ENCODE results near the gene CASZ1.

The CASZ1 gene

GRCh38 chr1:10717296-10718082, 79.0 kb downstream of the CASZ1 start:
- H3K27ac Mint-ChIP-seq: no peak overlapping the region
- peaks cover 5 to 8% of the 10 kb centered on the region in 2 donors for H3K4me1 Mint-ChIP-seq
- H3K9me3 Mint-ChIP-seq: no peaks in the 10 kb centered on the region
- no peak for DNase-seq
- H3K27me3 Mint-ChIP-seq: peaks cover 28 to 32% of the 10 kb centered on the region in 2 donors
- no peak overlapping the region for H3K4me3 Mint-ChIP-seq
- H3K36me3 Mint-ChIP-seq: no peaks in the 10 kb centered on the region
- no peak for ATAC-seq (replicated peaks)

GRCh38 chr1:10716840-10717239, 79.6 kb downstream of the CASZ1 start:
- no peak for ATAC-seq (replicated peaks)
- Mint-ChIP-seq H3K9me3 (no peaks in the 10 kb centered on the region), H3K27me3 (peaks cover 28 to 32% of the 10 kb centered on the region in 2 donors), H3K27ac (no peak overlapping the region), H3K4me1 (peaks cover 5 to 8% of the 10 kb centered on the region in 2 donors), H3K36me3 (no peaks in the 10 kb centered on the region), H3K4me3 (no peak overlapping the region)
- DNase-seq: no peak

GRCh38 chr1:10714337-10715114, 81.9 kb downstream of the CASZ1 start:
- H3K27ac Mint-ChIP-seq: no peak overlapping the region
- peaks cover 28 to 31% of the 10 kb centered on the region in 2 donors for H3K27me3 Mint-ChIP-seq
- DNase-seq: no peak
- peaks cover 5 to 8% of the 10 kb centered on the region in 2 donors for H3K4me1 Mint-ChIP-seq
- H3K36me3 Mint-ChIP-seq: no peaks in the 10 kb centered on the region
- no peaks in the 10 kb centered on the region for H3K9me3 Mint-ChIP-seq
- no peak for ATAC-seq (replicated peaks)
- H3K4me3 Mint-ChIP-seq: no peak overlapping the region

- DNase-seq (no peak), ATAC-seq (replicated peaks) (no peak)
- Mint-ChIP-seq H3K27me3 (peaks cover 28 to 33% of the 10 kb centered on the region in 2 donors), H3K4me1 (peaks cover 5 to 8% of the 10 kb centered on the region in 2 donors), H3K9me3 (no peaks in the 10 kb centered on the region), H3K27ac (no peak overlapping the region), H3K36me3 (no peaks in the 10 kb centered on the region), H3K4me3 (no peak overlapping the region)
Observed at GRCh38 chr1:10713614-10714013, 82.8 kb downstream of the CASZ1 start.

GRCh38 chr1:10712568-10713362, 83.7 kb downstream of the CASZ1 start:
- no peak overlapping the region for H3K4me3 Mint-ChIP-seq
- no peak for DNase-seq
- H3K36me3 Mint-ChIP-seq: no peaks in the 10 kb centered on the region
- no peak for ATAC-seq (replicated peaks)
- H3K4me1 Mint-ChIP-seq: peaks cover 5 to 8% of the 10 kb centered on the region in 2 donors
- peaks cover 35 to 41% of the 10 kb centered on the region in 2 donors for H3K27me3 Mint-ChIP-seq
- H3K9me3 Mint-ChIP-seq: no peaks in the 10 kb centered on the region
- no peak overlapping the region for H3K27ac Mint-ChIP-seq

- Mint-ChIP-seq H3K27ac (no peak overlapping the region), H3K4me1 (no peaks in the 10 kb centered on the region), H3K36me3 (no peaks in the 10 kb centered on the region), H3K9me3 (no peaks in the 10 kb centered on the region), H3K4me3 (no peak overlapping the region), H3K27me3 (peaks cover 31 to 50% of the 10 kb centered on the region in 2 donors)
- DNase-seq (no peak), ATAC-seq (replicated peaks) (no peak)
Observed at GRCh38 chr1:10710489-10710888, 86.0 kb downstream of the CASZ1 start.

- ATAC-seq (replicated peaks): no peak
- Mint-ChIP-seq H3K4me1 (no peaks in the 10 kb centered on the region), H3K4me3 (no peak overlapping the region), H3K27me3 (peaks cover 26 to 45% of the 10 kb centered on the region in 2 donors), H3K9me3 (no peaks in the 10 kb centered on the region), H3K36me3 (no peaks in the 10 kb centered on the region), H3K27ac (no peak overlapping the region)
- no peak for DNase-seq
Observed at GRCh38 chr1:10709646-10710045, 86.8 kb downstream of the CASZ1 start.

GRCh38 chr1:10709165-10709564, 87.3 kb downstream of the CASZ1 start:
- ATAC-seq (replicated peaks): no peak
- no peak for DNase-seq
- H3K36me3 Mint-ChIP-seq: no peaks in the 10 kb centered on the region
- H3K9me3 Mint-ChIP-seq: no peaks in the 10 kb centered on the region
- H3K27ac Mint-ChIP-seq: no peak overlapping the region
- no peak overlapping the region for H3K4me3 Mint-ChIP-seq
- H3K27me3 Mint-ChIP-seq: peaks cover 24 to 43% of the 10 kb centered on the region in 2 donors
- no peaks in the 10 kb centered on the region for H3K4me1 Mint-ChIP-seq

GRCh38 chr1:10708757-10709156, 87.7 kb downstream of the CASZ1 start:
- Mint-ChIP-seq H3K27ac (no peak overlapping the region), H3K27me3 (peaks cover 25 to 43% of the 10 kb centered on the region in 2 donors), H3K4me1 (no peaks in the 10 kb centered on the region), H3K9me3 (no peaks in the 10 kb centered on the region), H3K4me3 (no peak overlapping the region), H3K36me3 (no peaks in the 10 kb centered on the region)
- ATAC-seq (replicated peaks): no peak
- DNase-seq: no peak

- Mint-ChIP-seq H3K27me3 (peaks cover 26 to 50% of the 10 kb centered on the region in 2 donors), H3K27ac (no peak overlapping the region), H3K9me3 (no peaks in the 10 kb centered on the region), H3K4me3 (no peak overlapping the region), H3K36me3 (no peaks in the 10 kb centered on the region), H3K4me1 (no peaks in the 10 kb centered on the region)
- no peak for DNase-seq
- no peak for ATAC-seq (replicated peaks)
Observed at GRCh38 chr1:10707208-10707607, 89.2 kb downstream of the CASZ1 start.

GRCh38 chr1:10706376-10706913, 90.0 kb downstream of the CASZ1 start:
- H3K4me3 Mint-ChIP-seq: no peak overlapping the region
- peaks cover 26 to 53% of the 10 kb centered on the region in 2 donors for H3K27me3 Mint-ChIP-seq
- H3K36me3 Mint-ChIP-seq: no peaks in the 10 kb centered on the region
- H3K4me1 Mint-ChIP-seq: no peaks in the 10 kb centered on the region
- ATAC-seq (replicated peaks) (no peak), DNase-seq (no peak)
- no peak overlapping the region for H3K27ac Mint-ChIP-seq
- H3K9me3 Mint-ChIP-seq: no peaks in the 10 kb centered on the region

GRCh38 chr1:10705953-10706352, 90.5 kb downstream of the CASZ1 start:
- Mint-ChIP-seq H3K36me3 (no peaks in the 10 kb centered on the region), H3K9me3 (no peaks in the 10 kb centered on the region), H3K4me3 (no peak overlapping the region), H3K27me3 (peaks cover 26 to 53% of the 10 kb centered on the region in 2 donors), H3K4me1 (no peaks in the 10 kb centered on the region), H3K27ac (no peak overlapping the region)
- DNase-seq: no peak
- ATAC-seq (replicated peaks): no peak

GRCh38 chr1:10704368-10704882, 92.0 kb downstream of the CASZ1 start:
- H3K27ac Mint-ChIP-seq: no peak overlapping the region
- peaks cover 25 to 58% of the 10 kb centered on the region in 2 donors for H3K27me3 Mint-ChIP-seq
- H3K36me3 Mint-ChIP-seq: no peaks in the 10 kb centered on the region
- H3K4me1 Mint-ChIP-seq: no peaks in the 10 kb centered on the region
- no peak for ATAC-seq (replicated peaks)
- no peak for DNase-seq
- no peak overlapping the region for H3K4me3 Mint-ChIP-seq
- H3K9me3 Mint-ChIP-seq: no peaks in the 10 kb centered on the region

- Mint-ChIP-seq H3K27me3 (peaks cover 22 to 53% of the 10 kb centered on the region in 2 donors), H3K4me3 (no peak overlapping the region), H3K4me1 (no peaks in the 10 kb centered on the region), H3K9me3 (no peaks in the 10 kb centered on the region), H3K36me3 (no peaks in the 10 kb centered on the region), H3K27ac (no peak overlapping the region)
- no peak for ATAC-seq (replicated peaks)
- DNase-seq: no peak
Observed at GRCh38 chr1:10703702-10704101, 92.7 kb downstream of the CASZ1 start.
